Measurements from ENCODE around the gene CEMIP2.

CEMIP2 gene

GRCh38 chr9:71795097-71795813 is 26.9 kb upstream of the CEMIP2 start:
- Histone ChIP-seq H3K9ac (ENCODE audit: low read length) (no peak overlapping the region), H3K36me3 (ENCODE audit: control insufficient read depth, insufficient read depth, low read length, severe bottlenecking) (no peaks in the 10 kb centered on the region), H3K27me3 (replicated peaks; ENCODE audit: control insufficient read depth, insufficient read depth, low read length) (no peaks in the 10 kb centered on the region), H3K4me3 (ENCODE audit: low read length) (no peak overlapping the region), H3K9me3 (ENCODE audit: control insufficient read depth, low read length) (no peaks in the 10 kb centered on the region), H3K4me1 (ENCODE audit: control insufficient read depth, insufficient read depth, low read length) (peaks cover 7% of the 10 kb centered on the region)
- DNase-seq (ENCODE audit: low read depth): no peak

- H3K9ac ChIP-seq (ENCODE audit: low read length): peak overlapping the region; percentile 0
- no peaks in the 10 kb centered on the region for H3K27me3 ChIP-seq (replicated peaks; ENCODE audit: control insufficient read depth, insufficient read depth, low read length)
- DNase-seq (ENCODE audit: low read depth): peak; percentile 40
- peaks cover 7% of the 10 kb centered on the region for H3K4me1 ChIP-seq (ENCODE audit: control insufficient read depth, insufficient read depth, low read length)
- H3K4me3 ChIP-seq (ENCODE audit: low read length): no peak overlapping the region
- no peaks in the 10 kb centered on the region for H3K9me3 ChIP-seq (ENCODE audit: control insufficient read depth, low read length)
- no peaks in the 10 kb centered on the region for H3K36me3 ChIP-seq (ENCODE audit: control insufficient read depth, insufficient read depth, low read length, severe bottlenecking)
Measured at GRCh38 chr9:71793386-71794105, 25.2 kb upstream of the CEMIP2 start.

GRCh38 chr9:71791875-71792274 is 23.6 kb upstream of the CEMIP2 start:
- Histone ChIP-seq H3K36me3 (ENCODE audit: control insufficient read depth, insufficient read depth, low read length, severe bottlenecking) (no peaks in the 10 kb centered on the region), H3K27me3 (replicated peaks; ENCODE audit: control insufficient read depth, insufficient read depth, low read length) (no peaks in the 10 kb centered on the region), H3K9me3 (ENCODE audit: control insufficient read depth, low read length) (no peaks in the 10 kb centered on the region), H3K9ac (ENCODE audit: low read length) (no peak overlapping the region), H3K4me1 (ENCODE audit: control insufficient read depth, insufficient read depth, low read length) (peaks cover 7% of the 10 kb centered on the region), H3K4me3 (ENCODE audit: low read length) (no peak overlapping the region)
- DNase-seq (ENCODE audit: low read depth): peak; percentile 6

GRCh38 chr9:71790296-71790695 is 22.0 kb upstream of the CEMIP2 start:
- no peaks in the 10 kb centered on the region for H3K36me3 ChIP-seq (ENCODE audit: control insufficient read depth, insufficient read depth, low read length, severe bottlenecking)
- no peaks in the 10 kb centered on the region for H3K27me3 ChIP-seq (replicated peaks; ENCODE audit: control insufficient read depth, insufficient read depth, low read length)
- H3K9me3 ChIP-seq (ENCODE audit: control insufficient read depth, low read length): no peaks in the 10 kb centered on the region
- no peak for DNase-seq (ENCODE audit: low read depth)
- H3K4me3 ChIP-seq (ENCODE audit: low read length): no peak overlapping the region
- no peak overlapping the region for H3K9ac ChIP-seq (ENCODE audit: low read length)
- H3K4me1 ChIP-seq (ENCODE audit: control insufficient read depth, insufficient read depth, low read length): peaks cover 7% of the 10 kb centered on the region

- no peaks in the 10 kb centered on the region for H3K9me3 ChIP-seq (ENCODE audit: control insufficient read depth, low read length)
- no peaks in the 10 kb centered on the region for H3K27me3 ChIP-seq (replicated peaks; ENCODE audit: control insufficient read depth, insufficient read depth, low read length)
- no peak overlapping the region for H3K4me3 ChIP-seq (ENCODE audit: low read length)
- no peaks in the 10 kb centered on the region for H3K4me1 ChIP-seq (ENCODE audit: control insufficient read depth, insufficient read depth, low read length)
- H3K9ac ChIP-seq (ENCODE audit: low read length): no peak overlapping the region
- no peak for DNase-seq (ENCODE audit: low read depth)
- H3K36me3 ChIP-seq (ENCODE audit: control insufficient read depth, insufficient read depth, low read length, severe bottlenecking): no peaks in the 10 kb centered on the region
Measured at GRCh38 chr9:71783120-71783523, 14.8 kb upstream of the CEMIP2 start.

GRCh38 chr9:71781391-71781790 is 13.1 kb upstream of the CEMIP2 start:
- DNase-seq (ENCODE audit: low read depth): no peak
- Histone ChIP-seq H3K27me3 (replicated peaks; ENCODE audit: control insufficient read depth, insufficient read depth, low read length) (no peaks in the 10 kb centered on the region), H3K36me3 (ENCODE audit: control insufficient read depth, insufficient read depth, low read length, severe bottlenecking) (no peaks in the 10 kb centered on the region), H3K9me3 (ENCODE audit: control insufficient read depth, low read length) (no peaks in the 10 kb centered on the region), H3K9ac (ENCODE audit: low read length) (no peak overlapping the region), H3K4me1 (ENCODE audit: control insufficient read depth, insufficient read depth, low read length) (no peaks in the 10 kb centered on the region), H3K4me3 (ENCODE audit: low read length) (no peak overlapping the region)

GRCh38 chr9:71780953-71781352 is 12.6 kb upstream of the CEMIP2 start:
- H3K36me3 ChIP-seq (ENCODE audit: control insufficient read depth, insufficient read depth, low read length, severe bottlenecking): no peaks in the 10 kb centered on the region
- no peak overlapping the region for H3K4me3 ChIP-seq (ENCODE audit: low read length)
- H3K4me1 ChIP-seq (ENCODE audit: control insufficient read depth, insufficient read depth, low read length): no peaks in the 10 kb centered on the region
- H3K27me3 ChIP-seq (replicated peaks; ENCODE audit: control insufficient read depth, insufficient read depth, low read length): no peaks in the 10 kb centered on the region
- no peak overlapping the region for H3K9ac ChIP-seq (ENCODE audit: low read length)
- no peaks in the 10 kb centered on the region for H3K9me3 ChIP-seq (ENCODE audit: control insufficient read depth, low read length)
- no peak for DNase-seq (ENCODE audit: low read depth)

GRCh38 chr9:71778085-71778484 is 9.8 kb upstream of the CEMIP2 start:
- no peaks in the 10 kb centered on the region for H3K27me3 ChIP-seq (replicated peaks; ENCODE audit: control insufficient read depth, insufficient read depth, low read length)
- no peak overlapping the region for H3K4me3 ChIP-seq (ENCODE audit: low read length)
- no peaks in the 10 kb centered on the region for H3K36me3 ChIP-seq (ENCODE audit: control insufficient read depth, insufficient read depth, low read length, severe bottlenecking)
- H3K9ac ChIP-seq (ENCODE audit: low read length): no peak overlapping the region
- no peaks in the 10 kb centered on the region for H3K4me1 ChIP-seq (ENCODE audit: control insufficient read depth, insufficient read depth, low read length)
- DNase-seq (ENCODE audit: low read depth): no peak
- no peaks in the 10 kb centered on the region for H3K9me3 ChIP-seq (ENCODE audit: control insufficient read depth, low read length)

GRCh38 chr9:71774920-71775319 is 6.6 kb upstream of the CEMIP2 start:
- H3K9me3 ChIP-seq (ENCODE audit: control insufficient read depth, low read length): no peaks in the 10 kb centered on the region
- no peaks in the 10 kb centered on the region for H3K36me3 ChIP-seq (ENCODE audit: control insufficient read depth, insufficient read depth, low read length, severe bottlenecking)
- H3K9ac ChIP-seq (ENCODE audit: low read length): no peak overlapping the region
- H3K27me3 ChIP-seq (replicated peaks; ENCODE audit: control insufficient read depth, insufficient read depth, low read length): no peaks in the 10 kb centered on the region
- peaks cover 6% of the 10 kb centered on the region for H3K4me1 ChIP-seq (ENCODE audit: control insufficient read depth, insufficient read depth, low read length)
- no peak overlapping the region for H3K4me3 ChIP-seq (ENCODE audit: low read length)
- DNase-seq (ENCODE audit: low read depth): no peak

- peaks cover 15% of the 10 kb centered on the region for H3K4me1 ChIP-seq (ENCODE audit: control insufficient read depth, insufficient read depth, low read length)
- H3K4me3 ChIP-seq (ENCODE audit: low read length): no peak overlapping the region
- no peak overlapping the region for H3K9ac ChIP-seq (ENCODE audit: low read length)
- no peaks in the 10 kb centered on the region for H3K27me3 ChIP-seq (replicated peaks; ENCODE audit: control insufficient read depth, insufficient read depth, low read length)
- H3K36me3 ChIP-seq (ENCODE audit: control insufficient read depth, insufficient read depth, low read length, severe bottlenecking): no peaks in the 10 kb centered on the region
- no peaks in the 10 kb centered on the region for H3K9me3 ChIP-seq (ENCODE audit: control insufficient read depth, low read length)
- no peak for DNase-seq (ENCODE audit: low read depth)
Measured at GRCh38 chr9:71772726-71773125, 4.4 kb upstream of the CEMIP2 start.

- Histone ChIP-seq H3K36me3 (ENCODE audit: control insufficient read depth, insufficient read depth, low read length, severe bottlenecking) (no peaks in the 10 kb centered on the region), H3K9me3 (ENCODE audit: control insufficient read depth, low read length) (no peaks in the 10 kb centered on the region), H3K4me3 (ENCODE audit: low read length) (no peak overlapping the region), H3K4me1 (ENCODE audit: control insufficient read depth, insufficient read depth, low read length) (peaks cover 36% of the 10 kb centered on the region), H3K9ac (ENCODE audit: low read length) (no peak overlapping the region), H3K27me3 (replicated peaks; ENCODE audit: control insufficient read depth, insufficient read depth, low read length) (no peaks in the 10 kb centered on the region)
- DNase-seq (ENCODE audit: low read depth): no peak
Measured at GRCh38 chr9:71770170-71770569, 1.9 kb upstream of the CEMIP2 start.
